Hepatocyte (in vitro differentiated cells): ENCODE results near the gene CCDC69. TPM values are rescaled to one million over a fixed set of nuclear protein-coding genes. Genes with fewer than 3 reads are reported as not detected.

Experiments used
- DNase-seq: peaks from one replicate; pipeline ENCODE4 v3.0.0-alpha.2; 2016; ENCODE audit warnings: low spot score
- H2AFZ ChIP-seq: fragments of 200-600 bp; sonication (generic); 2 replicates; pipeline ENCODE4 v1.6.0; 2016; ENCODE audit warnings: antibody characterized with exemption, mild to moderate bottlenecking
- H3K27ac ChIP-seq: fragments of 200-600 bp; sonication (generic); 2 replicates; pipeline ENCODE4 v1.5.1; 2016; ENCODE audit warnings: mild to moderate bottlenecking
- H3K27me3 ChIP-seq: fragments of 200-600 bp; sonication (generic); 2 replicates; pipeline ENCODE4 v1.6.1; 2016
- H3K36me3 ChIP-seq: fragments of 200-600 bp; sonication (generic); replicated peaks from 2 replicates; pipeline ENCODE4 v1.5.1; 2016; ENCODE audit warnings: low read depth; ENCODE audit not compliant: insufficient read depth
- H3K4me1 ChIP-seq: fragments of 200-600 bp; sonication (generic); 2 replicates; pipeline ENCODE4 v1.5.1; 2016; ENCODE audit warnings: mild to moderate bottlenecking, moderate library complexity; ENCODE audit not compliant: insufficient read depth
- H3K4me2 ChIP-seq: fragments of 200-600 bp; sonication (generic); 2 replicates; pipeline ENCODE4 v1.6.0; 2016
- H3K4me3 ChIP-seq: fragments of 200-600 bp; sonication (generic); 2 replicates; pipeline ENCODE4 v1.5.1; 2016; ENCODE audit warnings: mild to moderate bottlenecking
- H3K79me2 ChIP-seq: fragments of 200-600 bp; sonication (generic); 2 replicates; pipeline ENCODE4 v1.6.0; 2017; ENCODE audit warnings: mild to moderate bottlenecking
- H3K9me2 ChIP-seq: fragments of 200-600 bp; sonication (generic); replicated peaks from 2 replicates; pipeline ENCODE4 v1.6.0; 2017; ENCODE audit warnings: mild to moderate bottlenecking; ENCODE audit not compliant: insufficient read depth
- H3K9me3 ChIP-seq: fragments of 200-600 bp; sonication (generic); 2 replicates; pipeline ENCODE4 v1.5.1; 2016; ENCODE audit warnings: low read depth, mild to moderate bottlenecking
- H4K20me1 ChIP-seq: fragments of 200-600 bp; sonication (generic); 2 replicates; pipeline ENCODE4 v1.6.0; 2016; ENCODE audit warnings: mild to moderate bottlenecking; ENCODE audit not compliant: insufficient read depth, poor library complexity, severe bottlenecking
- CTCF ChIP-seq: fragments of 200-600 bp; sonication (generic); IDR thresholded peaks from 2 replicates; pipeline ENCODE4 v1.5.1; 2016; ENCODE audit warnings: antibody characterized with exemption, mild to moderate bottlenecking; ENCODE audit not compliant: poor library complexity
- EZH2 ChIP-seq: fragments of 200-600 bp; sonication (generic); IDR thresholded peaks from 2 replicates; pipeline ENCODE4 v1.6.1; 2016; ENCODE audit warnings: antibody characterized with exemption, mild to moderate bottlenecking, borderline replicate concordance
- EZH2phosphoT487 ChIP-seq: fragments of 200-600 bp; sonication (generic); IDR thresholded peaks from one replicate; pipeline ENCODE4 v1.6.1; 2018; ENCODE audit warnings: antibody characterized with exemption, mild to moderate bottlenecking, low read depth, moderate library complexity; ENCODE audit not compliant: unreplicated experiment, severe bottlenecking
- WGBS: methylation state at CpG from one replicate; pipeline ENCODE4 v1.1.6; 2016; ENCODE audit warnings: low lambda C conversion rate; ENCODE audit errors: missing lambda C conversion rate; 5-methylcytosine and 5-hydroxymethylcytosine counted together
- polyA plus RNA-seq: library from polyadenylated mRNA; unstranded; fragments of >200 nt; fragmentation: Nextera tagmentation; extraction: Ambion mirVana; gene quantifications from 2 replicates; pipeline ENCODE4 v1.2.1, GENCODE V29; 2016
- total RNA-seq: library from RNA; depleted of rRNA; stranded (reverse); fragments of >200 nt; gene quantifications from 2 replicates; pipeline ENCODE4 v1.2.3, GENCODE V29; 2014

Gene CCDC69
- total and polyA plus RNA-seq, 2 experiments from 2014 or later = 22.4 to 27.3 TPM

GRCh38 chr5:151251001-151251551 lies 27.2 kb upstream of the CCDC69 start:
- Histone ChIP-seq H3K79me2 (peaks cover 16% of the 10 kb centered on the region), H3K4me2 (no peak overlapping the region), H3K36me3 (no peaks in the 10 kb centered on the region), H2AFZ (no peak overlapping the region), H3K4me1 (no peaks in the 10 kb centered on the region), H4K20me1 (no peaks in the 10 kb centered on the region), H3K27me3 (no peaks in the 10 kb centered on the region), H3K9me3 (no peaks in the 10 kb centered on the region), H3K4me3 (no peak overlapping the region), H3K9me2 (no peaks in the 10 kb centered on the region), H3K27ac (no peak overlapping the region)
- WGBS = 81% methylated on average over 5 of the region's 5 CpGs
- TF ChIP-seq EZH2 = no peak
- no peak for TF ChIP-seq CTCF
- TF ChIP-seq EZH2phosphoT487 = no peak
- DNase-seq = no peak

- no peak overlapping the region for H3K27ac ChIP-seq
- H2AFZ ChIP-seq = no peak overlapping the region
- H3K4me2 ChIP-seq = no peak overlapping the region
- TF ChIP-seq CTCF (no peak), EZH2 (no peak), EZH2phosphoT487 (no peak)
- peaks cover 11% of the 10 kb centered on the region for H3K79me2 ChIP-seq
- no peak overlapping the region for H3K4me3 ChIP-seq
- no peaks in the 10 kb centered on the region for H3K36me3 ChIP-seq
- H3K27me3 ChIP-seq = no peaks in the 10 kb centered on the region
- no peaks in the 10 kb centered on the region for H3K4me1 ChIP-seq
- H3K9me2 ChIP-seq = no peaks in the 10 kb centered on the region
- H4K20me1 ChIP-seq = no peaks in the 10 kb centered on the region
- DNase-seq = no peak
- H3K9me3 ChIP-seq = no peaks in the 10 kb centered on the region
- WGBS = 82% methylated on average over 10 of the region's 10 CpGs
These were observed 26.6 kb upstream of the CCDC69 start for GRCh38 chr5:151250346-151251000.

GRCh38 chr5:151249281-151249680 lies 25.4 kb upstream of the CCDC69 start:
- TF ChIP-seq EZH2phosphoT487 (no peak), CTCF (no peak), EZH2 (no peak)
- H3K4me3 ChIP-seq = no peak overlapping the region

More at GRCh38 chr5:151249281-151249680, 25.4 kb upstream of the CCDC69 start:
- Histone ChIP-seq H3K27me3 (no peaks in the 10 kb centered on the region), H3K79me2 (peaks cover 1% of the 10 kb centered on the region), H3K4me1 (no peaks in the 10 kb centered on the region), H3K27ac (no peak overlapping the region), H3K4me2 (no peak overlapping the region), H4K20me1 (no peaks in the 10 kb centered on the region), H3K36me3 (no peaks in the 10 kb centered on the region), H2AFZ (no peak overlapping the region), H3K9me3 (no peaks in the 10 kb centered on the region), H3K9me2 (no peaks in the 10 kb centered on the region)
- no peak for DNase-seq
- 73% methylated on average over 5 of the region's 5 CpGs for WGBS
